Measurements from ENCODE around the gene HACD3. TPM values are rescaled to one million over a fixed set of nuclear protein-coding genes. Genes with fewer than 3 reads are reported as not detected.
"Not testable (repeated sequence)": the region's sequence is repeated elsewhere in the genome, so short reads cannot be mapped to it uniquely, and the experiment has no call there.

HACD3 gene
- total RNA-seq, 2 donors from 2014 or later, result 20.0 to 31.0 TPM

- no peaks in the 10 kb centered on the region for H3K27me3 ChIP-seq (replicated peaks; ENCODE audit: insufficient read depth)
- H3K9me3 ChIP-seq, result no peaks in the 10 kb centered on the region
- H3K27ac ChIP-seq, result no peak overlapping the region
- DNase-seq (ENCODE audit: low spot score) (no peak), ATAC-seq (ENCODE audit: insufficient number of reproducible peaks, low FRiP score, low read depth) (no peak)
- H3K36me3 ChIP-seq, result no peaks in the 10 kb centered on the region
- TF ChIP-seq CTCF (IDR thresholded peaks at IDR 0.05), result no peak
- peaks cover 0 to 23% of the 10 kb centered on the region in 2 donors for H3K4me1 ChIP-seq (ENCODE audit: control insufficient read depth in 1 of 2, low read depth in 2 of 2)
- no peak overlapping the region for H3K4me3 ChIP-seq
Measured at GRCh38 chr15:65533057-65533756, 2.9 kb downstream of the HACD3 start.

DNA sequence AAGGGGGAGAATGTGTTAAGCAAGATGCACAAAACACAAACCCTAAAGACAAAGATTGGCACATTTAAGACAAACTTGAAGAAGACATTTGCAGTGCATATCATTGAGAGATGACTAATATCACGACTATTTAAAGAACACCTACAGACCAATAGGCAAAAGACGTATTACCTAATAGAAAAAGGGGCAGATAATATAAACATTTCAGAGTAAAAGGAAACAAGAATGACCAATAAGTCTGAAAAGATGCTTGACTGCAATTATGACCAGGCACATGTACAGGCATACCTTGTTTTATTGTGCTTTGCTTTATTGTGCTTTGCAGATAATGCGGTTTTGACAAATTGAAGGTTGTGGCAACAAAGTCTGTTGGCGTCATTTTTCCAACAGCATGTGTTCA lies 4.9 kb downstream of the HACD3 start:
- DNase-seq (ENCODE audit: low spot score) (no peak), ATAC-seq (ENCODE audit: insufficient number of reproducible peaks, low FRiP score, low read depth) (no peak)
- Histone ChIP-seq H3K36me3 (no peaks in the 10 kb centered on the region), H3K27ac (no peak overlapping the region), H3K4me1 (ENCODE audit: control insufficient read depth in 1 of 2, low read depth in 2 of 2) (peaks cover 0 to 17% of the 10 kb centered on the region in 2 donors), H3K4me3 (no peak overlapping the region), H3K27me3 (replicated peaks; ENCODE audit: insufficient read depth) (no peaks in the 10 kb centered on the region), H3K9me3 (no peaks in the 10 kb centered on the region)
- no peak for TF ChIP-seq CTCF (IDR thresholded peaks at IDR 0.05)

- Histone ChIP-seq H3K4me3 (no peak overlapping the region), H3K36me3 (no peaks in the 10 kb centered on the region), H3K9me3 (no peaks in the 10 kb centered on the region), H3K27me3 (replicated peaks; ENCODE audit: insufficient read depth) (no peaks in the 10 kb centered on the region), H3K27ac (no peak overlapping the region), H3K4me1 (ENCODE audit: control insufficient read depth in 1 of 2, low read depth in 2 of 2) (no peaks in the 10 kb centered on the region)
- TF ChIP-seq CTCF (IDR thresholded peaks at IDR 0.05), result no peak
- ATAC-seq (ENCODE audit: insufficient number of reproducible peaks, low FRiP score, low read depth), result no peak
- DNase-seq (ENCODE audit: low spot score), result no peak
Measured at GRCh38 chr15:65540314-65540713, 10.1 kb downstream of the HACD3 start.

DNA sequence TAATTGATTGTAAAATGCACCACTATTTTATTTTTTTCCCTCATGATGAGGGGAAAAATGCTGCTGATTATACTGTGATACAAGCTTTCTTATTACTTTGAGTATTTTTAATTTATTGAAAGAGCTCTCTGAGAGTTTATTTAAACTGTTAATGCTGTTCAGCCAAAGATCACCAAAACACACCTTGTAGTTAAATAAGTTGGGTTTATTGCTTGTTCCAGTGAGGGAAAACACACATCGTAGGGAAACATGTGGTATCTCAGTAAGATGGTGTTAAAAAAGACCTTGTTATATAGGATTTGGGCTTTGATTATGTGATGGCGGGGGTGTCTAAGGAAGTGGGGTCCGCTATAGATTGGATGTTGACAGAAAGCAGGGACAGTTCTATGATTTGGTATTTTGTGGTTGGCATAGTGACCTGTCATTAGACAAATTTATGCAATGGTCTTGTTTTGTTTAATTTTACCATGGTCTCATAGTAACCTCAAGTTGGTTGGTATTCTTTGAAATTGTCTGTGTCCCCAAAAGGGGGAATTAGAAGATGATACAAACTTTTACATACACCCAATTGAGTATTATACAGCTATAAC lies 11.1 kb downstream of the HACD3 start:
- TF ChIP-seq CTCF (IDR thresholded peaks at IDR 0.05), result no peak
- Histone ChIP-seq H3K27me3 (replicated peaks; ENCODE audit: insufficient read depth) (no peaks in the 10 kb centered on the region), H3K36me3 (no peaks in the 10 kb centered on the region), H3K27ac (no peak overlapping the region), H3K4me1 (ENCODE audit: control insufficient read depth in 1 of 2, low read depth in 2 of 2) (no peaks in the 10 kb centered on the region), H3K4me3 (no peak overlapping the region), H3K9me3 (no peaks in the 10 kb centered on the region)
- DNase-seq (ENCODE audit: low spot score) (no peak), ATAC-seq (ENCODE audit: insufficient number of reproducible peaks, low FRiP score, low read depth) (no peak)

DNA sequence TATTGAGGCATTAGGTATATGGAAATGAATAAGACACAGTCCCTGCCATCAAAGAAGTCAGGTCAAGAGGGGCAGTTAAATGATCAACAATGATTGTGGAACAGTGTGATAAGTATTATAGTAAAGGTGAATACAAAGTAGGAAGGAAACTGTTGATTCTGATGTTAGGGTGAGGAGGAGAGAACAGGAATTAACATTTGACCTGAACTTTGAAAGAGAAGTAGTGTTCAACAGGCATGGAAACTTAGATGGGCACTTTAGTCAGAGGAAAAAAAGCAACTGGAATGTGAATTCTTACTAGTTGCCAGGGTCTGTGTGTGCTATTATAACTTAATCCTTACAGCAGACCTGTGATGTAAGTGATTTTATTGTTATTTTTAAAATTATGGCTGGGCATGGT lies 17.6 kb downstream of the HACD3 start:
- TF ChIP-seq CTCF (IDR thresholded peaks at IDR 0.05), result no peak
- Histone ChIP-seq H3K36me3 (no peaks in the 10 kb centered on the region), H3K4me3 (no peak overlapping the region), H3K9me3 (no peaks in the 10 kb centered on the region), H3K4me1 (ENCODE audit: control insufficient read depth in 1 of 2, low read depth in 2 of 2) (peaks cover 0 to 13% of the 10 kb centered on the region in 2 donors), H3K27ac (no peak overlapping the region), H3K27me3 (replicated peaks; ENCODE audit: insufficient read depth) (no peaks in the 10 kb centered on the region)
- ATAC-seq (ENCODE audit: insufficient number of reproducible peaks, low FRiP score, low read depth) (no peak), DNase-seq (ENCODE audit: low spot score) (no peak)

DNA sequence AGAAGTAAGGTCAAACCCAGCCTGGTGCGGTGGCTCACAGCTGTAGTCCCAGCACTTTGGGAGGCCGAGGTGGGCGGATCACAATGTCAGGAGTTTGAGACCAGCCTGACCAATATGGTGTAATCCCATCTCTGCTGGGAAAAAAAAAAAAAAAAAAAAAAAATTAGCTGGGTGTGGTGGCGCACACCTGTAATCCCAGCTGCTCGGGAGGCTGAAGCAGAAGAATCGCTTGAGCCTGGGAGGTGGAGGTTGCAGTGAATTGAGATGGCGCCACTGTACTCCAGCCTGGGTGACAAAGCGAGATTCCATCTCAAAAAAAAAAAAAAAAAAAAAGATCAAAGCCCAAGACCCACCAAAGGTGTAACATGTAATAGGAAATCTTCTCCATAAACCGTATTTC lies 19.0 kb downstream of the HACD3 start:
- DNase-seq (ENCODE audit: low spot score); H3K9me3 ChIP-seq; H3K4me3 ChIP-seq; H3K27me3 ChIP-seq (replicated peaks; ENCODE audit: insufficient read depth); H3K27ac ChIP-seq; ATAC-seq (ENCODE audit: insufficient number of reproducible peaks, low FRiP score, low read depth); H3K36me3 ChIP-seq: not testable (repeated sequence)
- H3K4me1 ChIP-seq (ENCODE audit: control insufficient read depth in 1 of 2, low read depth in 2 of 2), result peaks cover 0 to 13% of the 10 kb centered on the region in 2 donors

All from thoracic aorta (tissue), 2 donors.